Esophagus squamous epithelium (tissue), 4 donors: ENCODE data around the gene BMP7.

Experiments
- CTCF ChIP-seq, 6 experiments: fragments of 450-650 bp in 4 of 6; fragments of 200-600 bp in 2 of 6; sonication (generic) in 2 of 6; IDR thresholded peaks; one replicate each; pipeline ENCODE4 v1.5.1; 2016 to 2019; ENCODE audit warnings: antibody characterized with exemption in 6 of 6, mild to moderate bottlenecking in 4 of 6, moderate library complexity in 4 of 6
- POLR2A ChIP-seq, 4 donors: fragments of 450-650 bp; IDR thresholded peaks; one replicate each; pipeline ENCODE4 v1.6.1; 2017; ENCODE audit warnings: antibody characterized with exemption in 4 of 4, mild to moderate bottlenecking in 4 of 4, moderate library complexity in 3 of 4

GRCh38 chr20:57209413-57209812, 57.0 kb downstream of the BMP7 start:
- no peak for TF ChIP-seq CTCF (IDR thresholded peaks at IDR 0.05)
- no peak for TF ChIP-seq POLR2A (IDR thresholded peaks at IDR 0.05)
